ENCODE results near the gene GALK2.
"Not testable (repeated sequence)": the region's sequence is repeated elsewhere in the genome, so short reads cannot be mapped to it uniquely, and the experiment has no call there.

GALK2 gene

GRCh38 chr15:49225572-49226281 is 55.7 kb downstream of the GALK2 start:
- DNase-seq, result no peak

- no peak for DNase-seq
Observed at GRCh38 chr15:49227602-49228001, 57.6 kb downstream of the GALK2 start.

- DNase-seq, result no peak
Observed at GRCh38 chr15:49229922-49230321, 59.9 kb downstream of the GALK2 start.

- no peak for DNase-seq
Observed at GRCh38 chr15:49232236-49232806, 62.3 kb downstream of the GALK2 start.

GRCh38 chr15:49235446-49236124 is 65.5 kb downstream of the GALK2 start:
- peak; percentile 66 for DNase-seq

- no peak for DNase-seq
Observed at GRCh38 chr15:49236869-49237268, 66.8 kb downstream of the GALK2 start.

GRCh38 chr15:49238342-49238741 is 68.3 kb downstream of the GALK2 start:
- DNase-seq, result no peak

GRCh38 chr15:49239105-49239504 is 69.1 kb downstream of the GALK2 start:
- no peak for DNase-seq

- DNase-seq, result no peak
Observed at GRCh38 chr15:49242820-49243219, 72.8 kb downstream of the GALK2 start.

- no peak for DNase-seq
Observed at GRCh38 chr15:49247556-49248110, 77.6 kb downstream of the GALK2 start.

GRCh38 chr15:49248291-49248690 is 78.2 kb downstream of the GALK2 start:
- DNase-seq, result no peak

GRCh38 chr15:49255966-49256759 is 86.1 kb downstream of the GALK2 start:
- no peak for DNase-seq

GRCh38 chr15:49265117-49265516 is 95.1 kb downstream of the GALK2 start:
- DNase-seq, result not testable (repeated sequence)

GRCh38 chr15:49265911-49266310 is 95.9 kb downstream of the GALK2 start:
- DNase-seq, result no peak

- DNase-seq, result no peak
Observed at GRCh38 chr15:49270541-49271421, 100.7 kb downstream of the GALK2 start.

GRCh38 chr15:49273734-49274318 is 103.8 kb downstream of the GALK2 start:
- DNase-seq, result no peak

GRCh38 chr15:49278751-49279150 is 108.7 kb downstream of the GALK2 start:
- DNase-seq, result no peak

GRCh38 chr15:49279521-49280456 is 109.7 kb downstream of the GALK2 start:
- no peak for DNase-seq

- DNase-seq, result no peak
Observed at GRCh38 chr15:49282366-49282765, 112.3 kb downstream of the GALK2 start.

- no peak for DNase-seq
Observed at GRCh38 chr15:49286649-49287404, 116.8 kb downstream of the GALK2 start.

All from GF-D8 (cell line).